H9 (cell line): Measurements from ENCODE around the gene STK32B. TPM values are rescaled to one million over a fixed set of nuclear protein-coding genes. Genes with fewer than 3 reads are reported as not detected.

Experiments used
- DNase-seq: peaks from one replicate; pipeline ENCODE4 v3.0.0-alpha.2; 2017
- H2AFZ ChIP-seq: one replicate; pipeline ENCODE4 v1.6.1; 2013; ENCODE audit warnings: mild to moderate bottlenecking, low read length, control low read depth, moderate library complexity
- H2AK5ac ChIP-seq: 2 replicates; pipeline ENCODE4 v1.6.1; 2013; ENCODE audit warnings: low read length, control low read depth, mixed read lengths; ENCODE audit not compliant: insufficient read length
- H2BK120ac ChIP-seq: one replicate; pipeline ENCODE4 v1.6.1; 2013; ENCODE audit warnings: low read depth, mild to moderate bottlenecking, low read length, control low read depth, inconsistent platforms; ENCODE audit not compliant: poor library complexity, severe bottlenecking
- H2BK12ac ChIP-seq: 2 replicates; pipeline ENCODE4 v1.6.1; 2013; ENCODE audit warnings: low read length, control low read depth, mixed read lengths, low read depth; ENCODE audit not compliant: insufficient read length
- H2BK15ac ChIP-seq: 2 replicates; pipeline ENCODE4 v1.6.1; 2013; ENCODE audit warnings: low read depth, low read length, control low read depth
- H2BK20ac ChIP-seq: one replicate; pipeline ENCODE4 v1.6.1; 2013; ENCODE audit warnings: low read depth, mild to moderate bottlenecking, low read length, control low read depth, inconsistent platforms; ENCODE audit not compliant: poor library complexity, severe bottlenecking
- H2BK5ac ChIP-seq: 2 replicates; pipeline ENCODE4 v1.6.1; 2013; ENCODE audit warnings: low read length, control low read depth, mixed read lengths; ENCODE audit not compliant: insufficient read length
- H3K14ac ChIP-seq: 2 replicates; pipeline ENCODE4 v1.6.1; 2013; ENCODE audit warnings: low read length, control low read depth; ENCODE audit not compliant: insufficient read depth
- H3K18ac ChIP-seq: 2 replicates; pipeline ENCODE4 v1.6.1; 2013; ENCODE audit warnings: low read depth, mild to moderate bottlenecking, mixed read lengths, low read length, control low read depth; ENCODE audit not compliant: insufficient read length
- H3K23ac ChIP-seq: 2 replicates; pipeline ENCODE4 v1.6.1; 2013; ENCODE audit warnings: low read length, control low read depth, mixed read lengths, low read depth; ENCODE audit not compliant: insufficient read length
- H3K23me2 ChIP-seq: 2 replicates; pipeline ENCODE4 v1.6.1; 2013; ENCODE audit warnings: low read depth, mild to moderate bottlenecking, mixed read lengths, low read length, control low read depth; ENCODE audit not compliant: insufficient read length, poor library complexity, severe bottlenecking
- H3K27ac ChIP-seq: 2 replicates; pipeline ENCODE4 v1.5.1; 2013; ENCODE audit warnings: low read length, control low read depth, mixed read lengths, low read depth; ENCODE audit not compliant: insufficient read length
- H3K27me3 ChIP-seq: 2 replicates; pipeline ENCODE4 v1.6.1; 2013; ENCODE audit warnings: low read length, control low read depth, inconsistent platforms; ENCODE audit not compliant: insufficient read depth
- H3K4ac ChIP-seq: 2 replicates; pipeline ENCODE4 v1.6.1; 2013; ENCODE audit warnings: low read depth, mild to moderate bottlenecking, control low read depth, inconsistent platforms, low read length, moderate library complexity
- H3K4me1 ChIP-seq: 2 replicates; pipeline ENCODE4 v1.6.1; 2013; ENCODE audit warnings: low read length, control low read depth, inconsistent platforms; ENCODE audit not compliant: insufficient read depth
- H3K4me2 ChIP-seq: 2 replicates; pipeline ENCODE4 v1.6.1; 2013; ENCODE audit warnings: low read length, control low read depth, mixed read lengths; ENCODE audit not compliant: insufficient read length, insufficient read depth
- H3K56ac ChIP-seq: 2 replicates; pipeline ENCODE4 v1.6.1; 2013; ENCODE audit warnings: low read depth, mild to moderate bottlenecking, mixed read lengths, low read length, control low read depth; ENCODE audit not compliant: insufficient read length
- H3K79me1 ChIP-seq: 2 replicates; pipeline ENCODE4 v1.6.1; 2013; ENCODE audit warnings: low read depth, mild to moderate bottlenecking, moderate library complexity, low read length, control low read depth, inconsistent platforms; ENCODE audit not compliant: insufficient read depth, poor library complexity, severe bottlenecking
- H3K79me2 ChIP-seq: 2 replicates; pipeline ENCODE4 v1.6.1; 2013; ENCODE audit warnings: low read length, control low read depth, inconsistent platforms; ENCODE audit not compliant: insufficient read depth
- H3K9ac ChIP-seq: 2 replicates; pipeline ENCODE4 v1.6.1; 2013; ENCODE audit warnings: low read length, control low read depth, mixed read lengths; ENCODE audit not compliant: insufficient read length; ENCODE audit errors: extremely low read depth
- H3K9me3 ChIP-seq: one replicate; pipeline ENCODE4 v1.6.1; 2013; ENCODE audit warnings: low read depth, low read length, inconsistent platforms; ENCODE audit not compliant: control insufficient read depth
- H3T11ph ChIP-seq: one replicate; pipeline ENCODE4 v1.6.1; 2013; ENCODE audit warnings: mild to moderate bottlenecking, low read length, control low read depth, inconsistent platforms
- H4K20me1 ChIP-seq: one replicate; pipeline ENCODE4 v1.6.1; 2013; ENCODE audit not compliant: control insufficient read depth, insufficient read length, insufficient read depth
- H4K5ac ChIP-seq: 2 replicates; pipeline ENCODE4 v1.6.1; 2013; ENCODE audit warnings: low read depth, mild to moderate bottlenecking, mixed read lengths, low read length, control low read depth; ENCODE audit not compliant: insufficient read length
- H4K8ac ChIP-seq: replicated peaks from 2 replicates; pipeline ENCODE4 v1.6.1; 2013; ENCODE audit warnings: low read length, control low read depth, mixed read lengths, low read depth; ENCODE audit not compliant: insufficient read length
- H4K91ac ChIP-seq: 2 replicates; pipeline ENCODE4 v1.6.1; 2013; ENCODE audit warnings: low read depth, mild to moderate bottlenecking, moderate library complexity, mixed read lengths, low read length, control low read depth; ENCODE audit not compliant: insufficient read length
- H3K27ac Mint-ChIP-seq, 3 experiments: 2 replicates in 2 of 3; 3 replicates in 1 of 3; pipeline ENCODE4 v1.8.0; 2020 to 2021; ENCODE audit warnings: mixed read lengths in 3 of 3, mild to moderate bottlenecking in 1 of 3, moderate library complexity in 1 of 3
- H3K27me3 Mint-ChIP-seq: 2 replicates; pipeline ENCODE4 v1.8.0; 2021; ENCODE audit warnings: low read depth, mild to moderate bottlenecking, moderate library complexity, mixed read lengths
- H3K36me3 Mint-ChIP-seq, 3 experiments: 2 replicates in 2 of 3; 3 replicates in 1 of 3; pipeline ENCODE4 v1.8.0; 2020 to 2021; ENCODE audit warnings: low read depth in 3 of 3, mixed read lengths in 3 of 3; ENCODE audit not compliant: insufficient read depth in 1 of 3
- H3K4me1 Mint-ChIP-seq, 2 experiments: 2 replicates each; pipeline ENCODE4 v1.8.0; 2020; ENCODE audit warnings: mixed read lengths in 2 of 2
- H3K4me3 Mint-ChIP-seq, 2 experiments: 2 replicates in 1 of 2; 3 replicates in 1 of 2; pipeline ENCODE4 v1.8.0; 2020 to 2021; ENCODE audit warnings: mild to moderate bottlenecking in 2 of 2, mixed read lengths in 2 of 2, moderate library complexity in 1 of 2
- H3K9me3 Mint-ChIP-seq, 2 experiments: 2 replicates in 1 of 2; 3 replicates in 1 of 2; pipeline ENCODE4 v1.8.0; 2020; ENCODE audit warnings: mild to moderate bottlenecking in 2 of 2, mixed read lengths in 2 of 2, moderate library complexity in 1 of 2
- WGBS: extraction: QIAGEN DNeasy Blood & Tissue Kit; methylation state at CpG from one replicate; pipeline ENCODE4 v1.1.7; 2013; ENCODE audit warnings: missing lambda C conversion rate, low lambda C conversion rate, mixed read lengths; ENCODE audit not compliant: insufficient read length; ENCODE audit errors: extremely low coverage; 5-methylcytosine and 5-hydroxymethylcytosine counted together
- total RNA-seq: library from RNA; stranded (reverse); gene quantifications from 2 replicates; pipeline ENCODE4 v1.2.1, GENCODE V29; 2021
- TF ChIP-seq, protein P1 (sequence below): fragments of 200-600 bp; sonication (generic); conservative IDR thresholded peaks from 3 replicates; pipeline ENCODE4 v1.8.0; 2021; ENCODE audit warnings: antibody characterized with exemption, mild to moderate bottlenecking

Gene STK32B
- total RNA-seq, 1 experiment from 2014 or later, result 1.0 TPM

DNA sequence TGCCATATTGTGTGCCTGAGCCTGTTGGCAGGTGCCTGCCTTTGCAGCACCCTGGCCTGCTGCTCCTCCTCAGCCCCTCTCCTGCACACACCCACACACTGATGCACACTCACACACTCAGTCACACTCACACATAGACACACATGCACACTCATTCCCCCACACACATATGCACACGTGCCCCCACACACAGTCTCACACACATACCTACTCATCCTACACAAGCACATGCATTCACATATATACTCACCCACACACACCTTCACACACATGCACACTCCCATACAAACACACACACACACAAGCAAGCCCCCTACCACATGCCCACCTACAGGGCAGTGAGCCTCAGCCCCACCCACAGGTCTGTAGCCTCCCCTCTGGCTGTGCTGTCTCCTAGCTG is 412.1 kb downstream of the STK32B start:
- no peak overlapping the region for H2AK5ac ChIP-seq
- no peak overlapping the region for H3K18ac ChIP-seq
- no peaks in the 10 kb centered on the region for H3K9me3 ChIP-seq
- no peak overlapping the region for H2BK15ac ChIP-seq
- H2BK5ac ChIP-seq, result no peak overlapping the region
- Mint-ChIP-seq H3K4me1 (peaks cover 7 to 11% of the 10 kb centered on the region in 2 experiments), H3K36me3 (no peaks in the 10 kb centered on the region), H3K27ac (no peak overlapping the region), H3K9me3 (no peaks in the 10 kb centered on the region), H3K4me3 (no peak overlapping the region), H3K27me3 (peaks cover 5% of the 10 kb centered on the region)
- H3K9ac ChIP-seq, result no peak overlapping the region
- no peak overlapping the region for H3K4ac ChIP-seq
- no peaks in the 10 kb centered on the region for H3K27me3 ChIP-seq
- no peak overlapping the region for H2BK20ac ChIP-seq
- no peak overlapping the region for H2BK12ac ChIP-seq
- DNase-seq, result no peak
- H3K56ac ChIP-seq, result no peak overlapping the region
- no peak overlapping the region for H3K23ac ChIP-seq
- H3K79me2 ChIP-seq, result no peaks in the 10 kb centered on the region
- no peak overlapping the region for H4K5ac ChIP-seq
- no peak overlapping the region for H3K4me2 ChIP-seq
- no CpG with 5 or more reads among the region's 1 CpG for WGBS
- no peaks in the 10 kb centered on the region for H3K23me2 ChIP-seq
- H3K79me1 ChIP-seq, result no peaks in the 10 kb centered on the region
- H3K14ac ChIP-seq, result no peak overlapping the region
- no peak overlapping the region for H4K8ac ChIP-seq
- H3T11ph ChIP-seq, result no peak overlapping the region
- no peak overlapping the region for H3K27ac ChIP-seq
- no peak overlapping the region for H2BK120ac ChIP-seq
- no peaks in the 10 kb centered on the region for H3K4me1 ChIP-seq
- H2AFZ ChIP-seq, result no peak overlapping the region
- TF ChIP-seq, protein P1, sequence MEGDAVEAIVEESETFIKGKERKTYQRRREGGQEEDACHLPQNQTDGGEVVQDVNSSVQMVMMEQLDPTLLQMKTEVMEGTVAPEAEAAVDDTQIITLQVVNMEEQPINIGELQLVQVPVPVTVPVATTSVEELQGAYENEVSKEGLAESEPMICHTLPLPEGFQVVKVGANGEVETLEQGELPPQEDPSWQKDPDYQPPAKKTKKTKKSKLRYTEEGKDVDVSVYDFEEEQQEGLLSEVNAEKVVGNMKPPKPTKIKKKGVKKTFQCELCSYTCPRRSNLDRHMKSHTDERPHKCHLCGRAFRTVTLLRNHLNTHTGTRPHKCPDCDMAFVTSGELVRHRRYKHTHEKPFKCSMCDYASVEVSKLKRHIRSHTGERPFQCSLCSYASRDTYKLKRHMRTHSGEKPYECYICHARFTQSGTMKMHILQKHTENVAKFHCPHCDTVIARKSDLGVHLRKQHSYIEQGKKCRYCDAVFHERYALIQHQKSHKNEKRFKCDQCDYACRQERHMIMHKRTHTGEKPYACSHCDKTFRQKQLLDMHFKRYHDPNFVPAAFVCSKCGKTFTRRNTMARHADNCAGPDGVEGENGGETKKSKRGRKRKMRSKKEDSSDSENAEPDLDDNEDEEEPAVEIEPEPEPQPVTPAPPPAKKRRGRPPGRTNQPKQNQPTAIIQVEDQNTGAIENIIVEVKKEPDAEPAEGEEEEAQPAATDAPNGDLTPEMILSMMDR, result no peak
- no peaks in the 10 kb centered on the region for H4K20me1 ChIP-seq
- no peak overlapping the region for H4K91ac ChIP-seq
